Bronchial epithelial cell (primary cell): Measurements from ENCODE around the gene RECQL5. TPM values are rescaled to one million over a fixed set of nuclear protein-coding genes. Genes with fewer than 3 reads are reported as not detected.

Experiments used
- DNase-seq: peaks from one replicate; pipeline ENCODE4 v3.0.0-alpha.2; 2010; ENCODE audit warnings: low read depth
- FAIRE-seq: peaks from 2 replicates; lab custom pipeline; 2011; peaks lifted over from hg19 to GRCh38; lab: Jason Lieb, UNC
- H3K27me3 ChIP-seq: 2 replicates; pipeline ENCODE4 v1.5.1; 2011; ENCODE audit warnings: low read length; ENCODE audit not compliant: control insufficient read depth, insufficient read depth
- H3K36me3 ChIP-seq: 2 replicates; pipeline ENCODE4 v1.5.1; 2011; ENCODE audit warnings: low read length; ENCODE audit not compliant: control insufficient read depth, insufficient read depth
- H3K4me3 ChIP-seq: 2 replicates; pipeline ENCODE4 v1.5.1; 2011; ENCODE audit warnings: mild to moderate bottlenecking, low read depth, low read length, control low read depth
- total RNA-seq: library from RNA; depleted of rRNA; stranded (reverse); fragments of >200 nt; gene quantifications from 2 replicates; pipeline ENCODE4 v1.2.1, GENCODE V29; 2014
- TF ChIP-seq, protein P1 (sequence below): IDR thresholded peaks from 2 replicates; pipeline ENCODE4 v1.5.1; 2011; ENCODE audit warnings: mild to moderate bottlenecking, moderate library complexity, low read length, control low read depth, inconsistent platforms; ENCODE audit not compliant: insufficient read depth, severe bottlenecking

Gene RECQL5
- total RNA-seq, 1 donor from 2014 or later, result 11.6 TPM

DNA sequence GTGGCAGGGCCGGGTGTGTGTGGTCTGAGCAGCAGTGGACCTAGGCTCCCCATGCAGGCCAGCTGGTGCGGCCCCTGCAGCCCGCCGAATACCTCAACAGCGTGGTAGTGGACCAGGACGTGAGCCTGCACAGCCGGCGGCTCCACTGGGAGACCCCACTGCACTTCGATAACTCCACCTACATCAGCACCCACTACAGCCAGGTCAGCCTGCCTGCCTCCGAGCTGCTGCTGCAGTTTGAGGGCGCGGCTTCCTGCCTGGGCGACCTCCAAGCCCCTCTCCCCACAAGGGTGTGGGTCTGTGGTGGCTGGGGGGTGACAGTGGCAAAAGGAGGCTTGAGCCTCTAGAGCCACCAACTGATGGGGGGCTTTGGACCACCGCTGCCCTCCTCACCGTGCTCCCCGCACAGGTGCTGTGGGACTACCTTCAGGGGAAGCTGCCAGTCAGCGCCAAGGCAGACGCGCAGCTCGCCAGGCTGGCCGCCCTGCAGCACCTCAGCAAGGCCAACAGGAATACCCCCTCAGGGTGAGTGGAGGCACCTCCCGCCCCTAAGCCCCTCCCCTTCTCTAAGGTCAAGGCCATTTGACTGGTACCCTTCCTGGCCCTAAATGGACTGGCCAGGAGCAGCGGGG lies 42.1 kb downstream of the RECQL5 start:
- DNase-seq (no peak), FAIRE-seq (no peak)
- Histone ChIP-seq H3K36me3 (peaks cover 3% of the 10 kb centered on the region), H3K4me3 (no peak overlapping the region), H3K27me3 (no peaks in the 10 kb centered on the region)
- TF ChIP-seq, protein P1, sequence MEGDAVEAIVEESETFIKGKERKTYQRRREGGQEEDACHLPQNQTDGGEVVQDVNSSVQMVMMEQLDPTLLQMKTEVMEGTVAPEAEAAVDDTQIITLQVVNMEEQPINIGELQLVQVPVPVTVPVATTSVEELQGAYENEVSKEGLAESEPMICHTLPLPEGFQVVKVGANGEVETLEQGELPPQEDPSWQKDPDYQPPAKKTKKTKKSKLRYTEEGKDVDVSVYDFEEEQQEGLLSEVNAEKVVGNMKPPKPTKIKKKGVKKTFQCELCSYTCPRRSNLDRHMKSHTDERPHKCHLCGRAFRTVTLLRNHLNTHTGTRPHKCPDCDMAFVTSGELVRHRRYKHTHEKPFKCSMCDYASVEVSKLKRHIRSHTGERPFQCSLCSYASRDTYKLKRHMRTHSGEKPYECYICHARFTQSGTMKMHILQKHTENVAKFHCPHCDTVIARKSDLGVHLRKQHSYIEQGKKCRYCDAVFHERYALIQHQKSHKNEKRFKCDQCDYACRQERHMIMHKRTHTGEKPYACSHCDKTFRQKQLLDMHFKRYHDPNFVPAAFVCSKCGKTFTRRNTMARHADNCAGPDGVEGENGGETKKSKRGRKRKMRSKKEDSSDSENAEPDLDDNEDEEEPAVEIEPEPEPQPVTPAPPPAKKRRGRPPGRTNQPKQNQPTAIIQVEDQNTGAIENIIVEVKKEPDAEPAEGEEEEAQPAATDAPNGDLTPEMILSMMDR, result no peak

DNA sequence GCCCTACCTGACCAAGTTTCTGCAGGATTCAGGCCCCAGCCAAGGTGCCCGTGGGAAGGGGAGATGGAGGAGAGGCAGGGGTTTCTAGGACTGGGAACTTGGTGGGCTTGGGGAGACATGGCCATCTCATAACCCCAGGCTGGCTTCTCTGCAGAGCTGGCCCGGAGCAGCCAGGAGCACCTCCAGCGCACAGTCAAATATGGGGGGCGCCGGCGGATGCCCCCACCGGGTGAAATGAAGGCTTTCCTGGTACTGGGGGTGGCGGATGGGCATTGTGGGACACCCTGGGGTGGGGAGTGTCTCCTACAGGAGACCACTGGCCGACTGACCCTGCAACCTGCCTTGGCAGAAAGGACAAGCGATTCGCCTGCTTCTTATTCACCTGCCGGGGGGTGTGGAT lies 42.9 kb downstream of the RECQL5 start:
- no peak overlapping the region for H3K4me3 ChIP-seq
- TF ChIP-seq, protein P1, result no peak
- FAIRE-seq, result no peak
- no peak for DNase-seq
- H3K27me3 ChIP-seq, result no peaks in the 10 kb centered on the region
- H3K36me3 ChIP-seq, result no peaks in the 10 kb centered on the region

DNA sequence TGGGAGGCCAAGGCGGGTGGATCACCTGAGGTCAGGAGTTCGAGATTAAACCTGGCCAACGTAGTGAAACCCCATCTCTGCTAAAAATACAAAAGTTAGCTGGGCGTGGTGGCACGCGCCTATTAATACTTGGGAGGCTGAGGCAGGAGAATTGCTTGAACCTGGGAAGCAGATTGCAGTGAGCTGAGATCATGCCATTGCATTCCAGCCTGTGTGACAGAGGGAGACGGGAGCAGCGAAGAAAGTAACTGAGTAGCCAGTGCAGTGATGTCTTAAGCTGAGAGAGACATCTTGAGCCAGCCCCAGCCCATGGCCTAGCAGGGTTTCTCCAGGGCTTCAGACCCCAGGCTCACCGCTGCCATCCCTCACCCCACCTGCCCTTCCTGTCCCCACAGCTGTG lies 43.6 kb downstream of the RECQL5 start:
- FAIRE-seq (no peak), DNase-seq (no peak)
- H3K27me3 ChIP-seq, result no peaks in the 10 kb centered on the region
- H3K36me3 ChIP-seq, result no peaks in the 10 kb centered on the region
- H3K4me3 ChIP-seq, result no peak overlapping the region
- TF ChIP-seq, protein P1, result no peak

DNA sequence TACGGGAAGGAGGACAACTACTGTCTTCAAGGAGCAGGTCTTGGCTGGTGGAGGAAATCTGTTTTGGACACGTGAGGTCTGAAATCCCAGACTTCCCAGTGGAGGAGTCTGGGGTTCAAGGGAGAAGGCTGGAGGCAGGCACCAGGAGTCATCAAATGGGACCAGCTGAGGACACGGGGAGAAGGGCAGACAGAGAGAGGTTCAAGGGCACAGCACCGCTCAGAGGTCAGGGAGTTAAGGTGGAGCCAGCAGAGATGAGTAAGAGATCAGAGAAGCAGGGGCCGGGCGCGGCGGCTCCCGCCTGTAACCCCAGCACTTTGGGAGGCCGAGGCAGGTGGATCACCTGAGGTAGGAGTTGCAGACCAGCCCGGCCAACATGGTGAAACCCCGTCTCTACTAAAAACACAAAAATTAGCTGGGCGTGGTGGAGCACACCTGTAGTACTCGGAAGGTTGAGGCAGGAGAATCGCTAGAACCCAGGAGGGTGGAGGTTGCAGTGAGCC lies 44.1 kb downstream of the RECQL5 start:
- FAIRE-seq (no peak), DNase-seq (no peak)
- H3K36me3 ChIP-seq, result no peaks in the 10 kb centered on the region
- TF ChIP-seq, protein P1, result no peak
- H3K4me3 ChIP-seq, result no peak overlapping the region
- no peaks in the 10 kb centered on the region for H3K27me3 ChIP-seq

DNA sequence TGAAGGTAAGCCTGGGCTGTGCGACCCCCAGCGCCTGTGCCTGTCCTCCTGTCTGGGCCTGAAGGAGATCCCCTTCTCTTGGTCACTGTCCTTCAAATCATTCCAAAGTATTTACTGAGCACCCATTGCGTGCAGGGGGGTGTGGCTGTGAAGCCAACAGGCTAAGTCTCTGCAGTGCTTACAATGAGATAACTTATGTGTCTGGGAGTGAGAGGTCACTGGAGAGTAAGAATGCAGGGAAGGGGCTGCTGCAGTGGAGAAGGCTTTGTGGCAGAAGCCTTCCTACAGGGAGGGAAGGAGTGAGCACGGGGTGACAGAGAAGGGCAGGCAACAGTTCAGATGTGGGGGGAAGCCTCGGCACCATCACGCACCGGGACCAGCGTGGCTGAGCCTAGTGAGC lies 44.9 kb downstream of the RECQL5 start:
- FAIRE-seq (peak; percentile 18), DNase-seq (no peak)
- no peaks in the 10 kb centered on the region for H3K36me3 ChIP-seq
- TF ChIP-seq, protein P1, result no peak
- H3K27me3 ChIP-seq, result no peaks in the 10 kb centered on the region
- no peak overlapping the region for H3K4me3 ChIP-seq

DNA sequence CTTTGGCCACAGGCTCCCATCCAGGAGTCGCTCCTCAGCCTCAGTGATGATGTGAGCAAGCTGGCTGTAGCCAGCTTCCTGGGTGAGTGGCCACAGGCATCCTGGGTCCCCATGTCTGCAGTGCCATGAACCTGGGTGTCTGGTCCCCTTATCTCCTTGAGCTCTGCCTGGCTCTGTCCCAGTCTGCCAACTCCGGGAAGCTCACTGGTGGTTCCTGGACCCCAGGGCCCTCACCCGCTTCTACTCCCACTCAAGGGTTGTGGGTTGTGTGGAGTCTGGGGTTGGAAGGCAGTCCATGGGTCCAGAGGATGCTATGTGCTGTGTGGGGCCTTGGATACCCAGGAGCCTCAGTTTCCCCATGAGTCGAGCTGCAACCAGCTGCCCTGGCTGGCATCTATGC lies 45.5 kb downstream of the RECQL5 start:
- TF ChIP-seq, protein P1, result no peak

More for the DNA sequence above, 45.5 kb downstream of the RECQL5 start:
- DNase-seq (no peak), FAIRE-seq (no peak)
- Histone ChIP-seq H3K4me3 (no peak overlapping the region), H3K36me3 (no peaks in the 10 kb centered on the region), H3K27me3 (no peaks in the 10 kb centered on the region)
